GM19351 (cell line): ENCODE measurements around the gene HSH2D.
"Not testable (repeated sequence)": the region's sequence is repeated elsewhere in the genome, so short reads cannot be mapped to it uniquely, and the experiment has no call there.

Experiments used
- ATAC-seq: cut with Tn5 transposase; IDR thresholded peaks from one replicate; pipeline ENCODE4 v1.9.1; 2021; ENCODE audit warnings: mild to moderate bottlenecking, moderate library complexity; ENCODE audit not compliant: unreplicated experiment

HSH2D gene

GRCh38 chr19:16119075-16119857 is 24.2 kb upstream of the HSH2D start:
- not testable (repeated sequence) for ATAC-seq

GRCh38 chr19:16121141-16121540 is 22.3 kb upstream of the HSH2D start:
- no peak for ATAC-seq

GRCh38 chr19:16121967-16122366 is 21.5 kb upstream of the HSH2D start:
- no peak for ATAC-seq

- no peak for ATAC-seq
These were observed 18.5 kb upstream of the HSH2D start for GRCh38 chr19:16124953-16125352.

- no peak for ATAC-seq
These were observed 17.6 kb upstream of the HSH2D start for GRCh38 chr19:16125737-16126495.

GRCh38 chr19:16127080-16127479 is 16.4 kb upstream of the HSH2D start:
- ATAC-seq: no peak

- no peak for ATAC-seq
These were observed 15.6 kb upstream of the HSH2D start for GRCh38 chr19:16127776-16128371.

GRCh38 chr19:16131648-16132047 is 11.8 kb upstream of the HSH2D start:
- ATAC-seq: no peak

GRCh38 chr19:16133818-16134217 is 9.7 kb upstream of the HSH2D start:
- ATAC-seq: no peak

GRCh38 chr19:16134510-16134909 is 9.0 kb upstream of the HSH2D start:
- no peak for ATAC-seq

GRCh38 chr19:16135430-16136127 is 7.9 kb upstream of the HSH2D start:
- ATAC-seq: no peak

GRCh38 chr19:16136185-16136999 is 7.1 kb upstream of the HSH2D start:
- ATAC-seq: no peak

- ATAC-seq: no peak
These were observed 3.7 kb upstream of the HSH2D start for GRCh38 chr19:16139752-16140151.

- no peak for ATAC-seq
These were observed 2.4 kb upstream of the HSH2D start for GRCh38 chr19:16141043-16141442.

GRCh38 chr19:16142032-16142580 is 1.4 kb upstream of the HSH2D start:
- ATAC-seq: no peak

- no peak for ATAC-seq
These were observed 714 bp downstream of the HSH2D start for GRCh38 chr19:16144216-16144581.

- ATAC-seq: no peak
These were observed 2.6 kb downstream of the HSH2D start for GRCh38 chr19:16146112-16146511.

GRCh38 chr19:16148443-16149229 is 5.2 kb downstream of the HSH2D start:
- ATAC-seq: no peak

GRCh38 chr19:16153582-16154336 is 10.3 kb downstream of the HSH2D start:
- no peak for ATAC-seq
